GM23248 (cell line): ENCODE results near the gene EPHA5. TPM values are rescaled to one million over a fixed set of nuclear protein-coding genes. Genes with fewer than 3 reads are reported as not detected.

Experiments
- DNase-seq: peaks from one replicate; pipeline ENCODE4 v3.0.0-alpha.2; 2015
- H2AFZ ChIP-seq: fragments of 200-600 bp; sonication (generic); 2 replicates; pipeline ENCODE4 v1.6.1; 2016; ENCODE audit warnings: antibody characterized with exemption
- H3F3A ChIP-seq: fragments of 200-600 bp; sonication (generic); 2 replicates; pipeline ENCODE4 v1.6.1; 2016; ENCODE audit warnings: mild to moderate bottlenecking, antibody characterized with exemption, mixed run types; ENCODE audit not compliant: insufficient read depth
- H3K27ac ChIP-seq: fragments of 200-600 bp; sonication (generic); 2 replicates; pipeline ENCODE4 v1.5.1; 2016; ENCODE audit warnings: mild to moderate bottlenecking
- H3K27me3 ChIP-seq: fragments of 200-600 bp; sonication (generic); replicated peaks from 2 replicates; pipeline ENCODE4 v1.6.1; 2016; ENCODE audit warnings: mild to moderate bottlenecking; ENCODE audit not compliant: insufficient read depth
- H3K36me3 ChIP-seq: fragments of 200-600 bp; sonication (generic); 2 replicates; pipeline ENCODE4 v1.6.1; 2016; ENCODE audit warnings: low read depth, mild to moderate bottlenecking
- H3K4me1 ChIP-seq: fragments of 200-600 bp; sonication (generic); 2 replicates; pipeline ENCODE4 v1.6.1; 2016; ENCODE audit warnings: mild to moderate bottlenecking; ENCODE audit not compliant: insufficient read depth
- H3K4me2 ChIP-seq: fragments of 200-600 bp; sonication (generic); one replicate; pipeline ENCODE4 v1.6.1; 2016; ENCODE audit warnings: mild to moderate bottlenecking; ENCODE audit not compliant: unreplicated experiment
- H3K4me3 ChIP-seq: fragments of 200-600 bp; sonication (generic); 2 replicates; pipeline ENCODE4 v1.5.1; 2016; ENCODE audit warnings: mild to moderate bottlenecking
- H3K79me2 ChIP-seq: fragments of 200-600 bp; sonication (generic); 2 replicates; pipeline ENCODE4 v1.6.1; 2016; ENCODE audit warnings: mild to moderate bottlenecking; ENCODE audit not compliant: insufficient read depth
- H3K9ac ChIP-seq: fragments of 200-600 bp; sonication (generic); 2 replicates; pipeline ENCODE4 v1.6.1; 2016; ENCODE audit warnings: mild to moderate bottlenecking
- H3K9me2 ChIP-seq: fragments of 200-600 bp; sonication (generic); 2 replicates; pipeline ENCODE4 v1.6.1; 2016; ENCODE audit warnings: mixed run types, mild to moderate bottlenecking, moderate library complexity; ENCODE audit not compliant: insufficient read depth
- H3K9me3 ChIP-seq: fragments of 200-600 bp; sonication (generic); one replicate; pipeline ENCODE4 v1.6.1; 2017; ENCODE audit warnings: low read depth
- H4K20me1 ChIP-seq: fragments of 200-600 bp; sonication (generic); 2 replicates; pipeline ENCODE4 v1.6.0; 2016; ENCODE audit not compliant: insufficient read depth
- EZH2 ChIP-seq: fragments of 200-600 bp; sonication (generic); IDR thresholded peaks from 2 replicates; pipeline ENCODE4 v1.6.1; 2018; ENCODE audit warnings: antibody characterized with exemption, mild to moderate bottlenecking; ENCODE audit not compliant: insufficient read depth, poor library complexity, severe bottlenecking
- EZH2phosphoT487 ChIP-seq: fragments of 200-600 bp; sonication (generic); IDR thresholded peaks from 2 replicates; pipeline ENCODE4 v1.6.1; 2018; ENCODE audit warnings: antibody characterized with exemption, moderate library complexity, mild to moderate bottlenecking, low read depth; ENCODE audit not compliant: insufficient read depth
- WGBS, 2 experiments: methylation state at CpG; one replicate each; pipeline ENCODE4 v1.1.6; 2015 to 2017; ENCODE audit warnings: low lambda C conversion rate in 2 of 2, low coverage in 1 of 2; ENCODE audit errors: missing lambda C conversion rate in 2 of 2; 5-methylcytosine and 5-hydroxymethylcytosine counted together
- in situ Hi-C: fragments of 300-500 bp; cut with MboI; formaldehyde crosslinking; loops from 2 replicates; pipeline ENCODE4 v1.15.0; 2020
- polyA plus RNA-seq: library from polyadenylated mRNA; unstranded; fragments of >200 nt; fragmentation: Nextera tagmentation; extraction: Ambion mirVana; gene quantifications from 2 replicates; pipeline ENCODE4 v1.2.1, GENCODE V29; 2016
- total RNA-seq: library from RNA; depleted of rRNA; stranded (reverse); fragments of >200 nt; shearing (Covaris generic); gene quantifications from 2 replicates; pipeline ENCODE4 v1.2.3, GENCODE V29; 2014

The EPHA5 gene
- total and polyA plus RNA-seq, 2 experiments from 2014 or later, result not detected

DNA sequence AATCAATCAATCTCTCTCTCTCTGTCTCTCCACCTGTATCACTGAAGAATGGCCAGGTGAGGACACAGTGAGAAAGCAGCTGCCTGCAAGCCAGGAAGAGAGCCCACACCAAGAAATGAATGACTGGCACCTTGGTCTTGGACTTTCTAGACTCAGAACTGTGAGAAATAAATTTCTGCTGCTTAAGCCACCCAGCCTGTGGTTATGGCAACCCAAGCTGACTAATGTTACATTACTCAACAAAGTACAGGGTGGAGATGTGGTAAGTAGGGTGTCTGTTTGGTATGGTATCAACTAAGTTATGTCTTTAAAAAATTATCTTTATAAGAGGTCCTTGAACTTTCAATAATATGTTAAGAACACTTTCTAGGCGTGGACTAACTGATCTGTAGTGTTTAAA lies 159.3 kb downstream of the EPHA5 start:
- no peaks in the 10 kb centered on the region; the same call in 1 of the 2 replicates for H3K27me3 ChIP-seq
- peaks cover 4% of the 10 kb centered on the region; the same call in 1 of the 2 replicates for H4K20me1 ChIP-seq
- no peak overlapping the region for H3K9ac ChIP-seq
- no peaks in the 10 kb centered on the region for H3K79me2 ChIP-seq
- no peaks in the 10 kb centered on the region for H3K9me3 ChIP-seq
- no peak overlapping the region for H3K27ac ChIP-seq
- DNase-seq, result peak; percentile 68
- peak overlapping the region; percentile 26 for H3K4me2 ChIP-seq
- no peaks in the 10 kb centered on the region for H3K36me3 ChIP-seq
- peaks cover 9% of the 10 kb centered on the region; the same call in 1 of the 2 replicates for H3F3A ChIP-seq
- 19% methylated on average over 1 of the region's 1 CpG for WGBS, 2 experiments
- H3K9me2 ChIP-seq, result no peaks in the 10 kb centered on the region
- H3K4me1 ChIP-seq, result peaks cover 28% of the 10 kb centered on the region
- TF ChIP-seq EZH2 (no peak), EZH2phosphoT487 (no peak)
- H2AFZ ChIP-seq, result no peak overlapping the region
- H3K4me3 ChIP-seq, result no peak overlapping the region
- in situ Hi-C loops, result no loop called here

- Histone ChIP-seq H3K27me3 (no peaks in the 10 kb centered on the region), H4K20me1 (no peaks in the 10 kb centered on the region), H3K4me3 (no peak overlapping the region), H3K4me2 (no peak overlapping the region), H3K79me2 (no peaks in the 10 kb centered on the region), H3K27ac (no peak overlapping the region), H3K9ac (no peak overlapping the region), H3F3A (0 out of 2 replicates have a peak, but pooled peaks cover 8% of the 10 kb centered on the region), H3K4me1 (peaks cover 25% of the 10 kb centered on the region), H2AFZ (no peak overlapping the region), H3K9me2 (no peaks in the 10 kb centered on the region), H3K9me3 (no peaks in the 10 kb centered on the region), H3K36me3 (no peaks in the 10 kb centered on the region)
- DNase-seq, result peak; percentile 40
- TF ChIP-seq EZH2phosphoT487 (no peak), EZH2 (no peak)
- in situ Hi-C loops, result no loop called here
- 0 to 10% methylated on average over 2 of the region's 2 CpGs for WGBS, 2 experiments
Observed at GRCh38 chr4:65508168-65508567, 162.1 kb downstream of the EPHA5 start.

DNA sequence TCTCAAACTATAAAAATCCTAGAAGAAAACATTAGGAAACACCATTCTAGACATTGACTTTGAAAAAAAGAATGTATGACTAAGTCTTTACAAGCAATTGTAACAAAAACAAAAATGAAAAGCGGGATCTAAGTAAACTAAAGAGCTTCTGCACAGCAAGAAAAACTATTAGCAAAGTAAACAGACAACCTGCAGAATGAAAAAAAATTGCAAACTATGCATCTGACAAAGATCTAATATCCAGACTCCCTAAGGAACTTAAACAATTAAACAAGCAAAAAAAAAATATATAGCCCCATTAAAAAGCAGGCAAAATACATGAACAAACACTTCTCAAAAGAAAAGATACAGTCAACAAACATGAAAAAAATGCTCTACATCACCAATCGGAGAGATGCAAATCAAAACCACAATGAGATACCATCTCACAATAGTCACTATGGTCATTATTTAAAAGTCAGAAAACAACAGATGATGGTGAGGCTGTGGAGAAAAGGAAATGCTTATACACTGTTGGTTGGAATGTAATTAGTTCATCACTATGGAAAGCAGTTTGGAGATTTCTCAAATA lies 168.1 kb downstream of the EPHA5 start:
- in situ Hi-C loops, result no loop called here
- H3K9ac ChIP-seq, result no peak overlapping the region
- DNase-seq, result peak; percentile 57
- H3K36me3 ChIP-seq, result no peaks in the 10 kb centered on the region
- H3K4me2 ChIP-seq, result no peak overlapping the region
- no peaks in the 10 kb centered on the region for H3K27me3 ChIP-seq
- H2AFZ ChIP-seq, result no peak overlapping the region
- no peaks in the 10 kb centered on the region for H3K79me2 ChIP-seq
- peaks cover 15% of the 10 kb centered on the region for H3F3A ChIP-seq
- H4K20me1 ChIP-seq, result no peaks in the 10 kb centered on the region
- H3K9me2 ChIP-seq, result no peaks in the 10 kb centered on the region
- 3 to 5% methylated on average over 2 of the region's 2 CpGs for WGBS, 2 experiments
- H3K4me1 ChIP-seq, result peaks cover 9% of the 10 kb centered on the region
- H3K4me3 ChIP-seq, result no peak overlapping the region
- H3K27ac ChIP-seq, result peak overlapping the region; percentile 47
- H3K9me3 ChIP-seq, result no peaks in the 10 kb centered on the region
- TF ChIP-seq EZH2phosphoT487 (no peak), EZH2 (no peak)

- Histone ChIP-seq H3K4me2 (no peak overlapping the region), H3K36me3 (no peaks in the 10 kb centered on the region), H3K4me3 (no peak overlapping the region), H3F3A (peaks cover 15% of the 10 kb centered on the region), H3K27me3 (no peaks in the 10 kb centered on the region), H3K9ac (no peak overlapping the region), H4K20me1 (no peaks in the 10 kb centered on the region), H3K9me3 (no peaks in the 10 kb centered on the region), H3K9me2 (no peaks in the 10 kb centered on the region), H3K27ac (no peak overlapping the region), H3K4me1 (peaks cover 9% of the 10 kb centered on the region), H3K79me2 (no peaks in the 10 kb centered on the region), H2AFZ (no peak overlapping the region)
- 59 to 65% methylated on average over 2 of the region's 2 CpGs for WGBS, 2 experiments
- in situ Hi-C loops, result no loop called here
- no peak for TF ChIP-seq EZH2
- no peak for TF ChIP-seq EZH2phosphoT487
- no peak for DNase-seq
Observed at GRCh38 chr4:65498606-65499005, 171.7 kb downstream of the EPHA5 start.
